Muscle of back (tissue), 13 donors: ENCODE data around the gene AVP. TPM values are rescaled to one million over a fixed set of nuclear protein-coding genes. Genes with fewer than 3 reads are reported as not detected.
"Not testable (repeated sequence)": the region's sequence is repeated elsewhere in the genome, so short reads cannot be mapped to it uniquely, and the experiment has no call there.

Experiments
- DNase-seq, 3 donors: peaks; one replicate each; pipeline versions ENCODE4 v3.0.0 to v3.0.0-alpha.2; 2013
- long read RNA-seq, 9 donors: transcript quantifications; one replicate each; lab custom pipeline, GENCODE V29; 2026
- polyA plus RNA-seq, 10 donors: library from polyadenylated mRNA; unstranded; fragments of 120-200 nt; gene quantifications; one replicate each; pipeline ENCODE4 v1.2.1, GENCODE V29; 2013; ENCODE audit not compliant: insufficient read length in 10 of 10

AVP gene, protein sequence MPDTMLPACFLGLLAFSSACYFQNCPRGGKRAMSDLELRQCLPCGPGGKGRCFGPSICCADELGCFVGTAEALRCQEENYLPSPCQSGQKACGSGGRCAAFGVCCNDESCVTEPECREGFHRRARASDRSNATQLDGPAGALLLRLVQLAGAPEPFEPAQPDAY
- under 1 TPM in 3 of 10 donors, not detected in 7; 0.26 to 0.45 (median 0.28) TPM for polyA plus RNA-seq
- long read RNA-seq, donor 1 = 0 reads
- long read RNA-seq, donor 2 = 0 reads
- long read RNA-seq, donor 3 = 0 reads
- long read RNA-seq, donor 4 = 0 reads
- long read RNA-seq, donor 5 = 0 reads
- long read RNA-seq, donor 6 = 0 reads
- long read RNA-seq, donor 7 = 0 reads
- long read RNA-seq, donor 8 = 0 reads
- long read RNA-seq, donor 9 = 0 reads

DNA sequence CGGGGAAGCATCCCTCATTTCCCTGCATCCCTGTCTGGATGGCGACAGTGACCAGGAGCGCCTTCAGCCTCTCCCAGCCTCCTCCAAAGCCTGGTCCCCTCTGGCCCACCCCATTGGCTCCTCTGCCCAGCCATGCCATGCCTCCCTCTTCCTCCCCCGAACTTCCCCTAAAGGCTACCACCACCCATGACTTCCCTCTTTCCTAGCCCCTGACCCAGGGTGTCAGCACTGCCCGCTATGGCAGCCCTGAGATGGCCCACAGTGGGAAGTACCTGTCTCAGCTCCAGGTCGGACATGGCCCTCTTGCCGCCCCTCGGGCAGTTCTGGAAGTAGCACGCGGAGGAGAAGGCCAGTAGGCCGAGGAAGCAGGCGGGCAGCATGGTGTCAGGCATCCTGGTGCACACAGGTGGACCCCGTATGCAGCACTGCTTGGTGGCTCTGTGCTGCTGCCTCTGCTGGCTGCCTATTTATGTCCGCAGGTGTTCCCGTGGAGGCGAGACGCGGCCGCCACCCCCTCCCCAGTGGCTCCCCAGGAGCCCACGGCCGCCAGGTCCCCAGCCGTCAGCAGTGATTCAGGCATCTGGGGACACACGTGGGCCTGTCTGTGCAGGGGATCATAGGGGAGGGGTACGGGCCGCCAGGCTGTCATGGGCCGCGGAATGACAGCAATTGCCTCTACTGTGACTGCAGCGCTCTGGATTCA, at the start of gene AVP:
TSS of gene AVP (minus strand) at position 442 of the 703 bp plus-strand sequence. CDS start at position 392, 50 bp downstream.
- no peak for DNase-seq

DNA sequence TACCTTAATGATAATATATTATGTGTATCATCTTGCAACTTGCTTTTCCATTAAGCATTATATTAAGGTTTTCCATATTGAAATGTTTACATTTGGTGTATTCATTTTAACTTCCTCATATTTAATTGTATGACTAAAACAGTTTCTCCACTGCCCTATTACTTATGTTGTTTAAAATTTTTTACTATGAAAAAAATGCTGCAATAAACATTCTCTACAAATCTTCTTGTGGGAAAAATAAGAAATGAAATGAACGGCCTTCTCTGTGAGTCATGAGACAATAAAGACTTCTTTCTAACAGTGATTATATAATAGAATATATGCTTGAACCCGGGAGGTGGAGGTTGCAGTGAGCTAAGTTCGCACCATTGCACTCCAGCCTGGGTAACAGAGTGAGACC, 49.6 kb upstream of the AVP start:
- no peak for DNase-seq

DNA sequence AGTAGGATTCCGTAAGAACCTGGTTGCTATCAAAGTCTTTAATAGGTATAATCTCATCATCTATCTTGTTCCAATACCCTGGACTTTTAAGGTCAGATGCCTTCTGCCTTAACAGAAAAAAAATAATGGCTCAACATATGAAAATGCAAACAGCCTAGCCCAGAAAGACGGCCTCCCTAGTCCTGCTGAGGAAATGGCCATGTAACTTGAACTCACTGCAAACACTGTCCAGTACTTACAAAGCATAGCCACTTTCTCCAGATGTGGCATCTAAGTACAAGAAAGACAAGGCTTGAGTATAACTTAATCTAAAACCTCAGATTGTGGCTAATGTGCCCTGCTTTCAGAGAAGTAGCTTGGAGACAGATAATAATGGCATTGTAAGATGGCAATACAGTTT, 48.6 kb upstream of the AVP start:
- DNase-seq = no peak

DNA sequence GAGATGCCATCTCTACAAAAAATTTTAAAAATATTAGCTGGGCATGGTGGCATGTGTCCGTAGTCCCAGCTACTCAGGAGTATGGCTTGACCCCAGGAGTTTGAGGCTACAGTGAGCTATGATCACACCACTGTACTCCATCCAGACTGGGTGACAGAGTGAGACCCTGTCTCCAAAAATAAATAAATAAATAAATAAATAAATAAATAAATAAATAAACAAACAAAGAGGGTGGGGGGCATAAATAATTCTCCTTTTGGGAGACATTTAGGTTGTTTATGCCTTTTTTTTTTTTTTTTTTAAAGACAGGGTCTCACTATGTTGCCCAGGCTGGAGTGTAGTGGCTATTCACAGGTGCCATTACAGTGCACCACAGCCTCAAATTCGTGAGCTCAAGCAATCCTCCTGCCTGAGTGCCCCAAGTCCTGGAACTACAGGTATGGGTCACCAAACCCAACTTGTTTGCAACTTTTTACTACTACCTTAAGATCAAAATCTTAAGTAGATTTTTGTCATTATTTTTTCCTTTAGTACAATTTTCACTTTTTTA, 45.6 kb upstream of the AVP start:
- DNase-seq = no peak

DNA sequence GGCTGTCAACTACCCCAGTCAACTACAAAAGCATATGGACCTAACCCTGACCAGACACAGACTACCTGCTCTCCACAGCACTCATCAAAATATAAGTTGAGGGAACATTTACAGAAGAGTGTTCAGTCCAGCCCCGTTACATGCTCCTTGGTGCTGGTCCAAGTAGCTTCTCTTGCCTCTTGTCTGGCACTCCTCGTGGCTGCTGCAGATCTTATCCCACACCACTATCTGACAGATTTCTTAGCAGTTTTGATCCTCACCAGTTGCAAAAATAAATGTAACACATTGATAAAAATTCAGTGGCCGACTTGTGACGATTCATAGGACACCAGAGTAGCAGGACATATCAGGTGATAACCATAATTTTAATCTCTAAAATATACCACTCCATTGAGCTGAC, 44.6 kb upstream of the AVP start:
- DNase-seq = no peak

DNA sequence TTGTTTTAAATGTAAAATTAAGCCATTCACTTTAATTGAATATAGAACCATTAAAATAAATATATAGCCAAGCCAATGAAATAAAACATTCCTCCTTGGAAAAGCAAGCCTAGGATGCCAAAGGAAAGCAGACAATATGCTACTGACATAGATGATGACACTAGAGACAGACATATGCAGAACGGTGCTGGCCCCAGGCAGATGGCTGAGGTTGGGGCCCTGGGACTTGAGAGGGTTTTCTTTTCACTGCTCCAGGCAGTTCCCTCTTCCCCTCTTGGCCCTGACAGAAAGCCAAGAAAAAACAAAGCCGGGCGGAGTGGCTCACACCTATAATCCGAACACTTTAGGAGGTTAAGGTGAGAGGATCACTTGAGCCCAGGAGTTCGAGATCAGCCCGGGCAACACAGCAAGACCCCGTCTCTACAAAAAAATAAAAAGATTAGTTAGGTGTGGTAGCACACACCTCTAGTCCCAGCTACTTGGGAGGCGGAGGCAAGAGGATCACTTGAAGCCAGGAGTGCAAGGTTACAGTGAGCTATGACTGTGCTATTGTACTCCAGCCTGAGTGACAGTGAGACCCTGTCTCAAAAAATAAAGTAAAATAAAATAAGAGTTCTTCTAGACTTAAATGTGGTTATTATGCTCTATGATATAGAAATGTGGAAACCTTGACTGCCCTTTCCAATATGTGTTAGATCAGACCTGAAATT, 43.9 kb upstream of the AVP start:
- no peak for DNase-seq

DNA sequence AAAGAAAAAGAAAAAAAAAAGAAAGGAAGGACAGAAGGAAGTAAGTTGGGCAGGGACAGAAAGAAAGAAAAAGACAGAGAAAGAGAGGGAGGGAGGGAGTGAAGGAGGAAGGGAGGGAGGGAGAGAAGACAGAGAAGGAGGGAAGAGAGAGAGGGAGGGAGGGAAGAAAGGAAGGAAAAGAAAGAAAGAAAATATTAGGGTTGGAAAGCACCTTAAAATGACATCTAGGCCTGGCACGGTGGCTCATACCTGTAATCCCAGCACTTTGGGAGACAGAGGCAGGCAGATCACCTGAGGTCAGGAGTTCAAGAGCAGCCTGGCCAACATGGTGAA, 42.0 kb upstream of the AVP start:
- no peak for DNase-seq

DNA sequence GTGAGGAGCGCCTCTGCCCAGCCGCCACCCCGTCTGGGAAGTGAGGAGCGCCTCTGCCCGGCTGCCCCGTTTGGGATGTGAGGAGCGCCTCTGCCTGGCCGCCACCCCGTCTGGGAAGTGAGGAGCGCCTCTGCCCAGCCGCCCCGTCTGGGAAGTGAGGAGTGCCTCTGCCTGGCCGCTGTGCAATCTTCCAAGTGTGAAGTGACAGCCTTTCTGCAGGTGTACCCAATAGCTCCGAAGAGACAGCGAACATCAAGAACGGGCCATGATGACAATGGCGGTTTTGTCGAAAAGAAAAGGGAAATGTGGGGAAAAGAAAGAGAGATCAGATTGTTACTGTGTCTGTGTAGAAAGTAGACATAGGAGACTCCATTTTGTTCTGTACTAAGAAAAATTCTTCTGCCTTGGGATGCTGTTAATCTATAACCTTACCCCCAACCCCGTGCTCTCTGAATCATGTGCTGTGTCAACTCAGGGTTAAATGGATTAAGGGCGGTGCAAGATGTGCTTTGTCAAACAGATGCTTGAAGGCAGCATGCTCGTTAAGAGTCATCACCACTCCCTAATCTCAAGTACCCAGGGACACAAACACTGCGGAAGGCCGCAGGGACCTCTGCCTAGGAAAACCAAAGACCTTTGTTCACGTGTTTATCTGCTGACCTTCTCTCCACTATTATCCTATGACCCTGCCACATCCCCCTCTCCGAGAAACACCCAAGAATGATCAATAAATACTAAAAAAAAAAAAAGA, 41.4 kb upstream of the AVP start:
- not testable (repeated sequence) for DNase-seq

DNA sequence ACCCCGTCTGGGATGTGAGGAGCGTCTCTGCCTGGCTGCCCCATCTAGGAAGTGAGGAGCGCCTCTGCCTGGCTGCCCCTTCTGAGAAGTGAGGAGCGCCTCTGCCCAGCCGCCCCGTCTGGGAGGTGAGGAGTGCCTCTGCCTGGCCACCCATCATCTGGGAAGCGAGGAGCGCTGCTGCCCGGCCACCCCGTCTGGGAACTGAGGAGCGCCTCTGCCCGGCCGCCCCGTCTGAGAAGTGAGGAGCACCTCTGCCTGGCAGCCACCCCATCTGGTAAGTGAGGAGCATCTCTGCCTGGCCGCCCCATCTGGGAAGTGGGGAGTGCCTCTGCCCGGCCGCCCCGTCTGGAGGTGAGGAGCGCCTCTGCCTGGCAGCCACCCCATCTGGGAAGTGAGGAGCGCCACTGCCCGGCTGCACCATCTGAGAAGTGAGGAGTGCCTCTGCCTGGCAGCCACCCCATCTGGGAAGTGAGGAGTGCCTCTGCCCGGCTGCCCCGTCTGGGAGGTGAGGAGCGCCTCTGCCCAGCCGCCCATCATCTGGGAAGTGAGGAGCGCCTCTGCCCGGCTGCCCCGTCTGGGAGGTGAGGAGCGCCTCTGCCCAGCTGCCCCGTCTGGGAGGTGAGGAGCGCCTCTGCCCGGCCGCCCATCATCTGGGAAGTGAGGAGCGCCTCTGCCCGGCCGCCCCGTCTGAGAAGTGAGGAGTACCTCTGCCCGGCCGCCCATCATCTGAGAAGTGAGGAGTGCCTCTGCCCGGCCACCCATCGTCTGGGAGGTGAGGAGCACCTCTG, 40.4 kb upstream of the AVP start:
- not testable (repeated sequence) for DNase-seq

DNA sequence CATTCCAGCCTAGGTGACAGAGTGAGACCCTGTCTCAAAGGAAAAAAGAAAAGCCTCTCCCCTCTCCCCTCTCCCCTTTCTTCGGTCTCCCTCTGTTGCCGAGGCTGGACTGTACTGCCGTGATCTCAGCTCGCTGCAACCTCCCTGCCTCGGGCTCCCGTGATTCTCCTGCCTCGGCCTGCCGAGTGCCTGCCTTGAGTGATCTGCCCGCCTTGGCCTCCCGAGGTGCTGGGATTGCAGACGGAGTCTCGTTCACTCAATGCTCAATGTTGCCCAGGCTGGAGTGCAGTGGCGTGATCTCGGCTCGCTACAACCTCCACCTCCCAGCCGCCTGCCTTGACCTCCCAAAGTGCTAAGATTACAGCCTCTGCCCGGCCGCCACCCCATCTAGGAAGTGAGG, 39.6 kb upstream of the AVP start:
- not testable (repeated sequence) for DNase-seq

DNA sequence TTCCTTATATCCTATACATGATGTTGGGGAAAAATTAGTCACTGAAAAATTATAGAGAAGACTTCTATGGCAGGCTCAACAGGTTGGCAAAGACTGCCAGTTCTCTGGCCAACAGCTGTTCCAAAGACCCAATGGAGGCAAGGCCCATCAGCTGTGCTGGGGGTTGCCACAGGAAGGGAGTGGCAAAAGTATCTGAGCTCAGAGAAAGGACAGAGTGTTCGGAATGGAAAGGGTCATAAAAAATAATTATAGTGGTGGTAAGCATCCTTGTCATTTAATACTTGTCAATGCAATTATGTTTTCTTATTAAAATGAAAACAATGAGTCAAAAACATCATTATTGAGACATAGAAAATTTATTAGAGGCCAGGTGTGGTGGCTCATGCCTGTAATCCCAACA, 39.0 kb upstream of the AVP start:
- DNase-seq = peak; percentile 6 to 25 (median 10)

DNA sequence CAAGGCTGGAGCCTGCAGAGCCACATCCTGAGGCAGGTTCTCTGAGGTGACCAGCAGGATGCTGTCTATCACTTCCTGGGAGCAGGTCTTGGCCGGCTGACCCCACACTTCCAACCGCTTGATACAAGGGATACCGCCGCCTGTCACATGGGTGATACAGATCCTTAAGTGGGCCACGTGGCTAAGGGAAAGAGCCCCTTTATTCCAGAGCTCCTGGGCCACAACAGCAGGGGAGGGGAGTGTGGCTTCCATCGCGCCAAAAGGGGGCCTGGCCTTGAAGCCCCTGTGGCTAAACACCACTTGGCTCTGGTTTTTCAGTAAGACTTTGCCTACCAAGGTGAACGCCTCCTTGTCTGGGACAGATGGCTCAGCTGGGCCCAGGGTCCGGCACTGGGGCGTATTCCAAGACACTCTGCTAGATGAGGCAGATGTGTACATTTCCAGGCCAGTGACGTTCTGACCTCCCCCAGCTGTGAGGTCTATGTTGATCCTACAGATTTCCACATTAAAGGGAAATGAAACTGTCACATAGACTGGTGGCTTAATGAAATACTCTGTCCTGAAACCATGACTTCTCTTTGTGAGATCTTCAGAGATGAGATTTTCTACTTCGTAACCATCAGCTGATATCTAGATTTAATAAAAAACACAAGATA, 37.6 kb upstream of the AVP start:
- no peak for DNase-seq

DNA sequence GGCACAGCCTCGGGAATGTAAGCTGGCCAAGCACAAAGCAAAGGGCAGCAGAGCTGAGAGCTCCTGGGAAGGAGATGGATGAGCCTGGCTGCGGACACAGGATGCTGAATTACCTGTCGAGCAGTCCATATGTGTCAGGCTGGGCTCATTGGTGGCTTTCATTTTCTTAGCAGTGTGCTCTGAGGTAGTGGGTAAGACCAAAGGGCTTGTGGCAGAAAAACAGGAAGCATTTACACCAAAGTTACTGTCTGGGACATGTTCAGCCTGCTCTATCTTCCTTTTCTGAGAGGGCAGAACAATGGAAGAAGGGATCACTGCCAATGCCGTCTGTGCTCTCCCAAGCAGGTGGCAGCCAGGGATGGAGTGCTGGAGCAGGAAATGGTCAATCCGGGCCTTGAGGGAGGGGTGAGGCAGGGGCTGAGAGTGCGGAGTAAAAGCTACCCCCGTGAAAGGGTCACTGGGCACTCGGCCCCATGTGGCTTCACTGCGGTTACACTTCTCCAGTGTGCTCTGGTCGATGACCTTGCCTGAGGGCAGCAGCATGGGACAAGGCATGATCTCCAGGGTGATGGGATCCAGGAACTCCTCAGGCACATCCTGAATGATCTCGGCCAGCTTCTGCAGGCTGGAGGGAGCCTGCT, 36.9 kb upstream of the AVP start:
- no peak for DNase-seq

DNA sequence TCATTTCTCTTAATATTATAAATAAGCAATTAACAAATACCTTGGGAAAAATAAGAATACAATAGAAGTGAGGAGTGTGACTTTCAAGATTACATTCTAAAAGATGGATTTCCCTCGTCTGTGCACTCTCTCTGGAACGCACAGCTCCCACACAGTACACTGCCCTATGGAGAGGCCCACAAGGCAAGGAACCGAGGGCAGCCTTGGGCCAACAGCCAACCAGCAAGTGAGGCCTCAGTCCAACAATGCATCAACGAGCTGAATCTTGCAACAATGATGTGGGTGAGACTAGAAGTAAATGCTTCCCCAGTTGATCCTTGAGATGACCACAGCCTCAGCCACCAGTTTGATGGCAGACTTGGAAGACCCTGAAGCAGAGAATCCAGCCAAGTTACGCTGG, 34.5 kb upstream of the AVP start:
- no peak for DNase-seq

DNA sequence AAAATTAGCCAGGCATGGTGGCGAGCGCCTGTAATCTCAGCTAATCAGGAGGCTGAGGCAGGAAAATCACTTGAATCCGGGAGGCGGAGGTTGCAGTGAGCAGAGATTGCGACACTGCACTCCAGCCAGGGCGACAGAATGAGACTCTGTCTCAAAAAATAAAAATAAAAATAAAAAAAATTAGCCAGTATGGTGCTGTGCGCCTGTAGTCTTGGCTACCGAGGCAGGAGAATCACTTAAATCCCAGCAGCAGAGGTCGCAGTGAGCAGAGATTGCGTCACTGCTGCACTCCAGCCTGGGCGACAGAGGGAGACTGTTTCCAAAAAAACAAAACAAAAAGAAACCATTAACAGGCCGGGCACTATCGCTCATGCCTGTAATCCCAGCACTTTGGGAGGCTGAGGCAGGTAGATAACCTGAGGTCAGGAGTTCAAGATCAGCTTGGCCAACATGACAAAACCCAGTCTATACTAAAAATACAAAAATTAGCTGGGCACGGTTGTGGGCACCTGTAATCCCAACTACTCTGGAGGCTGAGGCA, 33.4 kb upstream of the AVP start:
- DNase-seq = peak; percentile 41 to 76 (median 69)

DNA sequence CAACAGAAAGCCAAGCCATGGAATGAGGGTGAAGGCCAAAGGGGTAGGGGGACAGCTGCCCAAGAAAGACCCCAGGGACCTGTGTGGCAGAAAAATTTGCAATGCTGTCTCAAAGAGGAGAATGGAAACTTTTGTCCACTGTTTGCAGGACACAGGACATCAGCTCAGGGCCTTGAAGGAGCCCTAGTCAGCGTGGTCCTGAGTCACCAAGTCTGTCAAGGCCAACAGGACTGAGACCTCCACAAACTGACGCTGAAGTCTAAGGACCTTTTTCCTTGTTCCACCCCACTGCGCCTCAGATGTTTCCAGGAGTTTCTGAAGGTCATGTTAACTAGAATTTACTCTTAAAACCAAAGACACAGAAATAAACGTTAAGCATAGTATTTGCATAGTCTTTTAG, 31.8 kb upstream of the AVP start:
- no peak for DNase-seq

DNA sequence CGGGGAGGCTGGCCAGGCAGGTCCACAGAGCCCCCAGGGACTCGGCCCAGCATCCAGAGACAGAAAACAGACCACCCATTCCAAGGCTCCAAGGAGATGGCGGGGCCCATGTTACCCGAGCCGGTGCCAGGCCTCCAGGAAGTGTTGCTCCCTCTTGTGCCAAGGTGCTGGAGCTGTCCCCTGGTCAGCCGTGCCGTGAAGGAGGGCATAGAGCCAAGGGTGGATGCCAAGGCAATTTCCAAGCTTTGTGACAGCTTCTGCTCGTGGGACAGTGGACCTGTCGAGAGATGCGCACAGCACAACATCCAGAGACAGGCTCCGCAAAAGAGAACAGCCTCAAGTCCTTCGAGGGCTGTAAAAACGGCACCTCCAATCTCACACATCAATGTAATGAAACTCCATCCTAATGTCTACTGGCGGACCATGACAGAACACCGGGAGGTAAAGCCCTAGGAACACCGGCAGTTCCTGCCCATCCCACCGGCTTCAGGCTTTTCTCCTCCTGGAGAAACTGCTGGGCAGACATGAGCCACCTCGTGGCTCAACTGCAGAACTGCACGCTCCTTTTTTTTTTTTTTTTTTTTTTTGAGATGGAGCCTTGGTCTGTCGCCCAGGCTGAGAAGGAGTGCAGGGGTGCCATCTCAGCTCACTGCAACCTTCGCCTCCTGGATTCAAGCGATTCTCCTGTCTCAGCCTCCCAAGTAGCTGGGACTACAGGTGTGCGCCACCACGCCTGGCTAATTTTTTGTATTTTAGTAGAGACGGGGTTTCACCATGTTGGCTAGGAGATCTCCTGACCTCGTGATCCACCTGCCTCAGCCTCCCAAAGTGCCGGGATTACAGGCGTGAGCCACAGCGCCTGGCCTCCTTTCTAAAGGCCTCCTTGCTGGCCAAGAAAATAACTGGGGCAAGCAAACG, 30.9 kb upstream of the AVP start:
- peak; percentile 25 to 71 (median 55) for DNase-seq

DNA sequence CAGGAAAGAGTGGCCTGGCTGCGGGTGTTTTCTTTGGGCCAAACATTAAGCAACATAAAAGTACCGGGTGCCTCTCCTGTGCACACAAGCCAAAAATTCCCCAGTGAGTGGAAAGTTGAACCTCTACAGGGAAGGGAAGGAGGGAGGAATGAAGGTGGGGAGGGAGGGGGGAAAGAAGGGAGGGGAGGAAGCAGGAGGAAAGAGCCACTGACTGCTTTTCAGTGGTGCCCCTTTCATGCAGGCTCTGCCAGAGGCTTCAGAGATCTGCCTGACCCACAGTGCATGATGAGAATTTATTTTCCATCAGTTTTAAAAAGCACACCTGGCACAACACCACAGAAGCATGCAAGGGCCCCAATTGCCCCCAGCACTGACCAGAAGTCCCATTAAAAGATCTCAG, 27.5 kb upstream of the AVP start:
- no peak for DNase-seq
